ENCODE data around the gene VAT1L. TPM values are rescaled to one million over a fixed set of nuclear protein-coding genes. Genes with fewer than 3 reads are reported as not detected.

The VAT1L gene
- not detected in 2 replicates for total RNA-seq

GRCh38 chr16:77788181-77789084 is at the start of gene VAT1L:
TSS of gene VAT1L (plus strand) at chr16:77788564. CDS start at chr16:77788683, 119 bp downstream.
- intact Hi-C loops (cut with micrococcal nuclease) = loop anchor here (10.0 kb wide), 1 partner anchor 114 kb away; no protein-coding TSS in a partner anchor

- intact Hi-C loops (cut with micrococcal nuclease) = no loop called here
These were observed 49.4 kb upstream of the VAT1L start for GRCh38 chr16:77738706-77739558.

GRCh38 chr16:77739559-77739892 is 48.8 kb upstream of the VAT1L start:
- intact Hi-C loops (cut with micrococcal nuclease) = no loop called here

GRCh38 chr16:77744141-77744540 is 44.2 kb upstream of the VAT1L start:
- intact Hi-C loops (cut with micrococcal nuclease) = no loop called here

GRCh38 chr16:77745972-77746371 is 42.4 kb upstream of the VAT1L start:
- intact Hi-C loops (cut with micrococcal nuclease) = no loop called here

- intact Hi-C loops (cut with micrococcal nuclease) = no loop called here
These were observed 39.9 kb upstream of the VAT1L start for GRCh38 chr16:77748421-77749005.

- intact Hi-C loops (cut with micrococcal nuclease) = no loop called here
These were observed 38.9 kb upstream of the VAT1L start for GRCh38 chr16:77749415-77749814.

GRCh38 chr16:77758046-77758445 is 30.3 kb upstream of the VAT1L start:
- intact Hi-C loops (cut with micrococcal nuclease) = no loop called here

GRCh38 chr16:77758508-77758907 is 29.9 kb upstream of the VAT1L start:
- intact Hi-C loops (cut with micrococcal nuclease) = no loop called here

- intact Hi-C loops (cut with micrococcal nuclease) = no loop called here
These were observed 29.2 kb upstream of the VAT1L start for GRCh38 chr16:77759201-77759600.

GRCh38 chr16:77759821-77760220 is 28.5 kb upstream of the VAT1L start:
- intact Hi-C loops (cut with micrococcal nuclease) = no loop called here

- intact Hi-C loops (cut with micrococcal nuclease) = no loop called here
These were observed 27.6 kb upstream of the VAT1L start for GRCh38 chr16:77760800-77761199.

- intact Hi-C loops (cut with micrococcal nuclease) = no loop called here
These were observed 27.2 kb upstream of the VAT1L start for GRCh38 chr16:77761204-77761603.

GRCh38 chr16:77762262-77762661 is 26.1 kb upstream of the VAT1L start:
- intact Hi-C loops (cut with micrococcal nuclease) = no loop called here

- intact Hi-C loops (cut with micrococcal nuclease) = no loop called here
These were observed 24.4 kb upstream of the VAT1L start for GRCh38 chr16:77763994-77764393.

GRCh38 chr16:77767211-77767610 is 21.2 kb upstream of the VAT1L start:
- intact Hi-C loops (cut with micrococcal nuclease) = no loop called here

- intact Hi-C loops (cut with micrococcal nuclease) = no loop called here
These were observed 20.5 kb upstream of the VAT1L start for GRCh38 chr16:77767826-77768225.

GRCh38 chr16:77775911-77776909 is 12.2 kb upstream of the VAT1L start:
- intact Hi-C loops (cut with micrococcal nuclease) = no loop called here

GRCh38 chr16:77777745-77778144 is 10.6 kb upstream of the VAT1L start:
- intact Hi-C loops (cut with micrococcal nuclease) = no loop called here

GRCh38 chr16:77780378-77780837 is 8.0 kb upstream of the VAT1L start:
- intact Hi-C loops (cut with micrococcal nuclease) = loop anchor here (10.0 kb wide), 1 partner anchor 106 kb away; no protein-coding TSS in a partner anchor

All from T-helper 1 cell treated with Interleukin-12 subunit alpha and Interleukin-12 subunit beta and Interleukin-4 antibody, amounts not matched to agents 30 ng/mL and 1 ng/mL, for 36 hours (primary cell).